Small intestine (tissue), 7 donors: Measurements from ENCODE around the gene SFMBT1. TPM values are rescaled to one million over a fixed set of nuclear protein-coding genes. Genes with fewer than 3 reads are reported as not detected.

Experiments
- DNase-seq, 2 donors: peaks; one replicate each; pipeline versions ENCODE4 v3.0.0 to v3.0.0-alpha.2; 2013
- FAIRE-seq: peaks from 2 replicates; lab custom pipeline; 2012; peaks lifted over from hg19 to GRCh38; lab: Jason Lieb, UNC
- H3K27ac ChIP-seq, 3 donors: one replicate each; pipeline ENCODE4 v1.5.1; 2013; ENCODE audit warnings: low read length in 2 of 3, mild to moderate bottlenecking in 2 of 3, control low read depth in 1 of 3, inconsistent platforms in 1 of 3, low read depth in 1 of 3, moderate library complexity in 1 of 3
- H3K27me3 ChIP-seq, 3 donors: one replicate each; pipeline ENCODE4 v1.6.1; 2013; ENCODE audit warnings: low read length in 3 of 3, inconsistent platforms in 1 of 3; ENCODE audit not compliant: control insufficient read depth in 3 of 3, insufficient read depth in 3 of 3
- H3K36me3 ChIP-seq, 3 donors: one replicate each; pipeline ENCODE4 v1.6.1; 2013; ENCODE audit warnings: low read length in 3 of 3, inconsistent platforms in 1 of 3, low read depth in 1 of 3, mild to moderate bottlenecking in 1 of 3, moderate library complexity in 1 of 3; ENCODE audit not compliant: control insufficient read depth in 3 of 3, insufficient read depth in 2 of 3
- H3K4me1 ChIP-seq, 3 donors: one replicate each; pipeline ENCODE4 v1.6.1; 2013; ENCODE audit warnings: low read length in 2 of 3, inconsistent platforms in 1 of 3, low read depth in 1 of 3, mild to moderate bottlenecking in 1 of 3, moderate library complexity in 1 of 3; ENCODE audit not compliant: control insufficient read depth in 3 of 3, insufficient read depth in 2 of 3
- H3K4me3 ChIP-seq, 3 donors: one replicate each; pipeline ENCODE4 v1.5.1; 2013; ENCODE audit warnings: low read length in 3 of 3, control low read depth in 1 of 3, inconsistent platforms in 1 of 3, low read depth in 1 of 3, mild to moderate bottlenecking in 1 of 3, moderate library complexity in 1 of 3
- H3K9me3 ChIP-seq, 2 donors: one replicate each; pipeline ENCODE4 v1.6.1; 2013; ENCODE audit warnings: low read depth in 1 of 2, low read length in 1 of 2; ENCODE audit not compliant: control insufficient read depth in 2 of 2, insufficient read depth in 1 of 2
- WGBS, 3 donors: extraction: QIAGEN DNeasy Blood & Tissue Kit; methylation state at CpG; one replicate each; pipeline ENCODE4 v1.1.7; 2013; 5-methylcytosine and 5-hydroxymethylcytosine counted together
- polyA plus RNA-seq, 4 donors: library from polyadenylated mRNA; stranded (reverse) in 3 of 4; unstranded in 1 of 4; fragments of 200-250 nt in 3 of 4; fragments of 120-200 nt in 1 of 4; gene quantifications; one replicate each; pipeline versions ENCODE4 v1.2.1 to v1.2.3, GENCODE V29; 2013
- donor health status: healthy with polysubstance abuse.
- donor health status: control.
- donor health status: control.
- donor health status: Bipolar disorder and iron deficiency.
- donor health status: healthy.

SFMBT1 gene
- polyA plus RNA-seq, 4 donors, result 2.5 to 19.3 (median 4.3) TPM

DNA sequence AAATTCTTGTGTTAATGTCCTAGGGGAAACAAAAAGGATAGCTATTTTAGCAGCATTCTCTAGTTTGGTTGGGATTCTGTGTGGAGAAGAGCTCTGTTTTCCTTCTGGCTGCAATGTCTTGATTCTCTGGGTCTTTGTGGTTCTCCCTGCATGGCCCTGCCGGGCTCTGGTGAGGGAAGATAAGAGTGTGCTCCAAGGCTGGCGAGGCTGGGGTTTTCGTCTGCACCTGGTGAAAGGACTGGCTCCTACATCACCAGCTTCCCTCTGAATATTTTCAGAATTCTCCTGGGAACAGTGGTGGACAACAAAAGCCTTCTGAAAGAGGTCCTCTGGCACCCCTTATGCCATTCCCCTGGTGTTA is 38.1 kb upstream of the SFMBT1 start:
- DNase-seq, result no peak
- Histone ChIP-seq H3K36me3 (peaks cover 0 to 33% (median 0%) of the 10 kb centered on the region in 3 donors), H3K4me3 (no peak overlapping the region), H3K4me1 (peaks cover 0 to 8% (median 0%) of the 10 kb centered on the region in 3 donors), H3K27ac (no peak overlapping the region), H3K9me3 (no peaks in the 10 kb centered on the region), H3K27me3 (no peaks in the 10 kb centered on the region)
- no peak for FAIRE-seq
- WGBS, 3 donors, result 65 to 87% (median 70%) methylated on average over 3 of the region's 3 CpGs

DNA sequence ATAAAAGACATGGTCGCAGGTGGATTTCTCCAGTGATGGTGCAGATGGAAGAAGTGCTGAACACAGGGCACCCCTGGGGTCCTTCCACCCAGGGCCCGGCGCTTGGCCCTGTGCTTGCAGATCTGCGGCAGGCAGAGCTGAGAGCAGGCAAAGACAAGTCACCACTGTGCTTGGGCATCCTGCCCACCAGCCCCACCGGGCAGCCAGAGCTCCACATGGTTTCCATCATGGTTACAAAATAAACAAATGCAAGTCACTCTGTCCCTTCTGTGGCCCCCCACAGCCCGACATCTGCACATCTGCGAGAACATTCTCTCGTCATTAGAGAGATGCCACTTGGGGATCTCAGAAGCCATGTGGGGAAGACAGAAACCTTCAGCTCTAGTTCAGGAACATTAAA is 37.6 kb upstream of the SFMBT1 start:
- Histone ChIP-seq H3K36me3 (peaks cover 0 to 34% (median 0%) of the 10 kb centered on the region in 3 donors), H3K27me3 (no peaks in the 10 kb centered on the region), H3K4me1 (peaks cover 0 to 8% (median 0%) of the 10 kb centered on the region in 3 donors), H3K9me3 (no peaks in the 10 kb centered on the region), H3K4me3 (no peak overlapping the region), H3K27ac (no peak overlapping the region)
- DNase-seq (no peak), FAIRE-seq (no peak)
- whole genome bisulfite sequencing, 3 donors, result 72 to 88% (median 85%) methylated on average over 8 of the region's 8 CpGs

DNA sequence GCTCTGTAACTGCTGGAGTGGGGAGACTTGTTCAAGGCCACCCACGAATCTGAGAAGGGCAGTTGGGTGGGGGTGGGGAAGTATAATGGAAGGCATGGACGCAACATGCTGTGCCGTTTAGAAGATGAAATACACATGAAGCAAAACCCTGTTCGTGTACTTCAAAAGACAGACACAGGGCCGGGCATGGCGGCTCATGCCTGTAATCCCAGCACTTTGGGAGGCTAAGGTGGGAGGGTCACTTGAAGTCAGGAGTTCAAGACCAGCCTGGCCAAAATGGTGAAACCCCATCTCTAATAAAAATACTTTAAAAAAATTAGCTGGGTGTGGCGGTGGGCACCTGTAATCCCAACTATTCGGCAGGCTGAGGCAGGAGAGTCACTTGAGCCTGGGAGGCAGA is 36.9 kb upstream of the SFMBT1 start:
- Histone ChIP-seq H3K27me3 (no peaks in the 10 kb centered on the region), H3K27ac (no peak overlapping the region), H3K4me3 (no peak overlapping the region), H3K9me3 (no peaks in the 10 kb centered on the region), H3K4me1 (peaks cover 0 to 8% (median 0%) of the 10 kb centered on the region in 3 donors), H3K36me3 (peaks cover 0 to 34% (median 0%) of the 10 kb centered on the region in 3 donors)
- FAIRE-seq, result no peak
- no peak for DNase-seq
- 76 to 88% (median 86%) methylated on average over 8 of the region's 8 CpGs for WGBS, 3 donors

DNA sequence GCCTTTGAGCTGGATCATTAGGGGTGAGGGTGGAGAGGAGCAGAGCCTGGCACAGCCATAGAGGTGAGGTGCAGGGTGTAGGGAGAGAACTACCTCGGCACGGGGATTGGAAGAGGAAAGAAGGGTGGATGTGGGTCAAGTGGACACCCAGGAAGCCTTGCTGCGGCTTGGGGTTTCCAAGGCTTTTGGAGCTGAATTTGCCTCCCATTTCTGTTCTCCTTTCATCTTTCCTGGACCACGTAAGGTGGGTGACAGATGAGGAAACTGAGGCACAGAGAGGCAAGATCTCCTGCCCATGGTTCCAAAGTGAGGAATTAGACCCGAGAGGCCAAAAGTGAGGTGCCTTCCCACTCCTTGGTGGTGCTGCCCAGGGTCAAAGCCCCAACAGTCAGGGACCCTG is 35.4 kb upstream of the SFMBT1 start:
- DNase-seq (no peak), FAIRE-seq (no peak)
- H3K9me3 ChIP-seq, result no peaks in the 10 kb centered on the region
- no peak overlapping the region for H3K4me3 ChIP-seq
- peaks cover 0 to 30% (median 0%) of the 10 kb centered on the region in 3 donors for H3K36me3 ChIP-seq
- no peaks in the 10 kb centered on the region for H3K27me3 ChIP-seq
- 64 to 81% (median 69%) methylated on average over 5 of the region's 5 CpGs for WGBS, 3 donors
- H3K4me1 ChIP-seq, result peaks cover 0 to 8% (median 0%) of the 10 kb centered on the region in 3 donors
- H3K27ac ChIP-seq, result no peak overlapping the region

DNA sequence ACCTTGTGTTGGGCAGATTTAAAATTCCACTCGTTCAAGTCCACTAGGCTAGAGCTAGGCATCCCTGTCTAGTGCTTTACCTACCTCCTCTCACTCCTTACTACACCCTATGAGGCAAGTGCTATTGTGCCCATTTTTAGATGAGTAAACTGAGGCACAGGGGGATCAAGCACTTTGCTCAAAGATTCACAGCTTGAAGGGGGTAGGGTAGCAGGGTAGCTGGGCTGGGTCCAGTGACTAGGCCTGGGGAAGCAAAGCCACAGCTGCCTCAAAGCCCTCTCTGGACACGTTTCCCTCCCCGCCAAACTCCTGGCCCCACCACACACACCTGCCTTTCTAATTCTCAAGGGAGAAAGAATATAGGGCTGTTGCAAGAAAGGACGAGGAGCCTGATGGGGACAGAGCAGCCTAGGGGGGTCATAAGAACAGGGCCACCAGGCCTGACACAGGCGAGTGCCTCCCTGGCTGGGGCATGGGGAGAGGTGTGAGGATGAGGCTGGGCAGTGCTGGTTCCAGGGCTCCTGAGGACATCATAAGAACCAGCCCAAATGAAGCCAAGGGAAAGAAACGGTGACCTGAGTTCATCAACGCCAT is 34.8 kb upstream of the SFMBT1 start:
- WGBS, 3 donors, result 66 to 83% (median 73%) methylated on average over 7 of the region's 7 CpGs
- H3K9me3 ChIP-seq, result no peaks in the 10 kb centered on the region
- H3K4me1 ChIP-seq, result peaks cover 0 to 8% (median 0%) of the 10 kb centered on the region in 3 donors
- no peak for FAIRE-seq
- H3K27ac ChIP-seq, result no peak overlapping the region
- DNase-seq, result no peak
- no peak overlapping the region for H3K4me3 ChIP-seq
- H3K27me3 ChIP-seq, result no peaks in the 10 kb centered on the region
- peaks cover 0 to 33% (median 0%) of the 10 kb centered on the region in 3 donors for H3K36me3 ChIP-seq

DNA sequence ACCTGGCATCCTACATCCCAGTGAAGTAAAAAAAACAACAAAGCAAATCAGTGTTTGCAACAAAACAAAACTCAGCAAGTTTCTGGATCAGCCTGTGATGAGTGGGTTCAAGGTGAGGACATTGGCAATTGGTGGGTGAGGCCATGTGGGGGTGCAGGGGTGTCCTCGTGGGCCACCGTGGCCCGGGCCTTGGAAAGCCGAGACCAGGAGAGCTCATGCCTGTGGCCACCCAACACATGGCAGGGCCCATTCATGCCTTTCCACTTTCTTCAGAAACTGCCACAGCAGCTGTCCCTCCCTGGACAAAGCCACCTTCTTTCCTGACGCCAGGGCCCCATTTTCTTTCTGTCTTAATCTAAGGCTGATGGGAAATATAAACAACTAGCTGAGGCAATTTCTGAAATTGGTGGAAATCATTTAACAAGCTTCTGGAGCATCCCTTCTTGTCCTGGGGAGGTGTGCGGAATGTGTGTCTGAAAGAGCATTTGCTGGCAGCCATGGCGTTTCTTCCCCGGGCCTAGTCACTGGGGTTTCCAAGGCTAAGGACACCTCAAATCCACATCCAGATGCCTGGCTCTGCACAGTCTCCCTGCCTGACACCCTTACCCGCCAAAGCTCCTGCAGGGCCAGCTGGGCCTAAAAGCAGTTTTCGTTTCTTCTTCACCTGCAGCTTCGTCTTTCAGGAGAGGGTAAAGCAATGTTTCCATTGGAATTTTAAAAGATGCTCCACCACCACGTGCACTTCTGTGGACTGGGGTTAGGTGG is 34.1 kb upstream of the SFMBT1 start:
- Histone ChIP-seq H3K9me3 (no peaks in the 10 kb centered on the region), H3K4me1 (peaks cover 0 to 6% (median 0%) of the 10 kb centered on the region in 3 donors), H3K4me3 (no peak overlapping the region), H3K36me3 (peaks cover 0 to 34% (median 0%) of the 10 kb centered on the region in 3 donors), H3K27me3 (no peaks in the 10 kb centered on the region), H3K27ac (no peak overlapping the region)
- DNase-seq (no peak), FAIRE-seq (no peak)
- 81 to 87% (median 86%) methylated on average over 12 of the region's 12 CpGs for WGBS, 3 donors

DNA sequence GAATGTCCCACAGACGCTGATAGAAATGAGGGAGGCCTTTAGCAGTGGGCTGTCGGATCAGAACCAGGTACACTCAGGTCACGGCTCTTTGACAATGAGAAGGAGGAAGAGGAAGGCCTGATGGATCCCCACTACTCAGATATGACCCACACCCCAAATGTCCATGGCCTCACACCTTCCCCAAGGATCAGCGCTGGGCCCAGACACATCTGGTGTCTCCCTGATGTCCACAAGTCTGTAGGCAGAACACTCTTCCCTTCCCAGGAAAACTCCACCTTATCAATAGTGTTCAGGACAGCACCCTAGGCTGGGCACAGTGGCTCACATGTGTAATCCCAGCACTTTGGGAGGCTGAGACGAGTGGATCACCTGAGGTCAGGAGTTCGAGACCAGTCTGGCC is 33.3 kb upstream of the SFMBT1 start:
- H3K4me1 ChIP-seq, result no peaks in the 10 kb centered on the region
- DNase-seq, result no peak
- H3K27me3 ChIP-seq, result no peaks in the 10 kb centered on the region
- H3K9me3 ChIP-seq, result no peaks in the 10 kb centered on the region
- no peak overlapping the region for H3K27ac ChIP-seq
- WGBS, 3 donors, result 91 to 96% (median 94%) methylated on average over 6 of the region's 6 CpGs
- FAIRE-seq, result no peak
- H3K36me3 ChIP-seq, result peaks cover 0 to 37% (median 0%) of the 10 kb centered on the region in 3 donors
- no peak overlapping the region for H3K4me3 ChIP-seq

DNA sequence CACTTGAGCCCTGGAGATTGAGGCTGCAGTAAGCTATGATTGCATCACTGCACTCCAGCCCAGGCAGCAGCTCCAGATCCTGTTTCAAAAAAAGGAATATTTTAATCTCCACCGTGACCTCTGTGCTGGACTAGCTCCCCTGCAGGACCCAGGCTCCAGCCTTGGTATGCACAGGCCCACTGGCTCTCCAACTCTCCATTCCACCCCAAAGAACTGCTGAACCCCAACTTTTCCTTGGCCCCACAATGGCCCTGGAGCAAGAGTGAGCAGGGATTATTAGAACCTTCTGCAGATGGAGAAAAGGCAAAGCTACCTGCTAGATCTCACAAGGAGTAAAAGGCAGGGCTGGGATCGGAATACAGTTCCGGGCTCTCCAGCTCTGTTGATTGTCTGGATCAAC is 32.8 kb upstream of the SFMBT1 start:
- Histone ChIP-seq H3K27me3 (no peaks in the 10 kb centered on the region), H3K4me3 (no peak overlapping the region), H3K36me3 (peaks cover 0 to 37% (median 0%) of the 10 kb centered on the region in 3 donors), H3K9me3 (no peaks in the 10 kb centered on the region), H3K4me1 (peaks cover 0 to 4% (median 0%) of the 10 kb centered on the region in 3 donors), H3K27ac (no peak overlapping the region)
- DNase-seq (no peak), FAIRE-seq (no peak)
- WGBS, 3 donors, result 91 to 96% (median 96%) methylated on average over 3 of the region's 3 CpGs
